Effector memory CD8-positive, alpha-beta T cell (primary cell): Measurements from ENCODE around the gene OR6C75.
"Not testable (repeated sequence)": the region's sequence is repeated elsewhere in the genome, so short reads cannot be mapped to it uniquely, and the experiment has no call there.

Experiments used
- ATAC-seq: fragments of 150-1000 bp; cut with Tn5 transposase; replicated peaks from 2 replicates; pipeline ENCODE4 v1.10.0; 2021; ENCODE audit warnings: mild to moderate bottlenecking, moderate library complexity
- DNase-seq, 3 experiments: peaks; one replicate each; pipeline ENCODE4 v3.0.0; 2021
- H3K27ac Mint-ChIP-seq, 2 donors: one replicate each; pipeline ENCODE4 v1.8.0; 2022; ENCODE audit warnings: mild to moderate bottlenecking in 2 of 2, mixed read lengths in 2 of 2, moderate library complexity in 2 of 2
- H3K27me3 Mint-ChIP-seq, 2 donors: one replicate each; pipeline ENCODE4 v1.8.0; 2022; ENCODE audit warnings: mixed read lengths in 2 of 2
- H3K36me3 Mint-ChIP-seq: one replicate; pipeline ENCODE4 v1.8.0; 2022; ENCODE audit warnings: mild to moderate bottlenecking, moderate library complexity, mixed read lengths; ENCODE audit not compliant: insufficient read depth
- H3K4me1 Mint-ChIP-seq, 2 donors: one replicate each; pipeline ENCODE4 v1.8.0; 2022; ENCODE audit warnings: low read depth in 2 of 2, mixed read lengths in 2 of 2
- H3K4me3 Mint-ChIP-seq, 2 donors: one replicate each; pipeline ENCODE4 v1.8.0; 2022; ENCODE audit warnings: mild to moderate bottlenecking in 2 of 2, mixed read lengths in 2 of 2, moderate library complexity in 2 of 2
- H3K9me3 Mint-ChIP-seq, 2 donors: one replicate each; pipeline ENCODE4 v1.8.0; 2022; ENCODE audit warnings: mixed read lengths in 2 of 2

The OR6C75 gene

DNA sequence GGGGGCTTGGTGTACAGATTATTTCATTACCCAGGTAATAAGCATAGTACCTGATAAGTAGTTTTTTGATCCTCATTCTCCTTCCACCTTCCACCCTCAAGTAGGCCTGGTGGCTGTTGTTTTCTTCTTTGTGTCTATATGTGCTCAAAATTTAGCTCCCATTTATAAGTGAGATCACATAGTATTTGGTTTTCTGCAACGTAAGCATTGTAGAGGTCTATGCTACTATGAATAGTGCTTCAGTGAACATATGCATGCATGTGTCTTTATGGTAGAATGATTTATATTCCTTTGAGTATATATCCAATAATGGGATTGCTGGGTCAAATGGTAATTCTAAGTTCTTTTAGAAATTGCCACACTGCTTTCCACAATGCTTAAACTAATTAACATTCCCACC is 46.4 kb downstream of the OR6C75 start:
- H3K9me3 Mint-ChIP-seq, H3K4me1 Mint-ChIP-seq, H3K36me3 Mint-ChIP-seq, ATAC-seq, H3K4me3 Mint-ChIP-seq, DNase-seq, H3K27ac Mint-ChIP-seq: not testable (repeated sequence)
- H3K27me3 Mint-ChIP-seq = peaks cover 3 to 36% of the 10 kb centered on the region in 2 donors

DNA sequence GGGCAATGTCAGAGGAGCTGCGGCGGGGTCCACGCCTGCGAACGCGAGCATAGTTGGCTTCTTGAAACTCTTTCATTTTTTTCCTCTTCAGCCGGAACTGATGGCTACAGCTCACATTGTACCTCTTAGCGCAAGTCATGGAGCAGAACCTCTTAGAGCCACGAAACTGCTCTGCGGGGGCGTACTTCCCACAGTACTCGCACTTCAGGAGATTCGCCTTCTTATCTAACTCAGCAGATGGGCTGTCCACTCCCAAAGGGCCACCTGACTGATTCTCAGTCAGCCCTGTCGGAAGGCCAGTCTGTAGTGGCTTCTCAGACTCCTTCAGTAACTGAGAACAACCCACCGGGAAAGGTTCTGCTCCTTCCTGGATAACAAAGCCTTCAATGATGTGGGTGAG is 49.4 kb downstream of the OR6C75 start:
- not testable (repeated sequence) for H3K27ac Mint-ChIP-seq

DNA sequence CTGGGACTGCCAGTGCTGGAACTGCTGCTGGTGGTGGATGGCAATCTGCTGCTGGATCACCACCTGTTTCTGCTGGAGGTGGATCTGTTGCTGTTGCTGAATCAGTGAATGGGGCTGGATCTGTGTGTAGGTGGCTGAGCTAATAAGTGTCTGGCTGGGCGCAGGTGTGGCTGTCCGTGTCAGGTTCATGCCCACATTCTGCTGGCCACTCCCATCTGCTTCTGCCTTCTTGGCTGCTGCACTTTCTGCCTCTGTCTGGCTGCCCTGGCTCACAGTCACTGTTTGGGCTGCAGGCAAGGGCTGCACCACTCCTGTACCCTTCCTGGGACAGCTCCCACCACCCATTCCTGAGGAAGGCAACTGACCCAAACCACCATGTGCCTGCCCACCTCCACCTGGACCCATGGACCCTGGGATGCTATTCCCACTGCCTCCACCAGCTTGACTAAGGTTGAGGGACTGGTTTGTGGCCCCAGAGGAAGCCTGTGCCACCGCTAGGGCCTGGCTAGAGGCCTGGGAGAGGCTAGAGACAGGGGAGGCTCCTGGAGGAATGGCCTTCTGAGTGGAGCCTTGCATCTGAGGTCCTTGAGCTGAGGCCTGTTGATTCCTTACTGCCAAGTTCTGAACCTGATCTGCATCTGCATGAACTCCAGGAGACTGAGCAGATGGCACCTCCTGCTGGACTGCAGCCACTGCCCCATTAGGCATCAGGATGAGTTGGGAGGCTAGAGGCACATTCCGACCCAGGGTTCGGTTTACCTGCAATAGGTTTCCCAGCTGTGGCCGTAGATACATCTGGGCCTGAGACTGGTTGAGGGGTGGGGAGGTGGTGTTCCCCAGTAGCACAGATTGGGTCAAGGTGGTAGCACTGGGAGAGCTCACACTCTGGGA is 51.0 kb downstream of the OR6C75 start:
- ATAC-seq, DNase-seq, H3K4me3 Mint-ChIP-seq, H3K4me1 Mint-ChIP-seq, H3K27ac Mint-ChIP-seq, H3K9me3 Mint-ChIP-seq, H3K36me3 Mint-ChIP-seq: not testable (repeated sequence)
- peaks cover 41 to 67% of the 10 kb centered on the region in 2 donors for H3K27me3 Mint-ChIP-seq

More for the DNA sequence above, 49.4 kb downstream of the OR6C75 start:
- not testable (repeated sequence) for DNase-seq, H3K4me3 Mint-ChIP-seq, H3K36me3 Mint-ChIP-seq, ATAC-seq, H3K9me3 Mint-ChIP-seq, H3K4me1 Mint-ChIP-seq
- H3K27me3 Mint-ChIP-seq = peaks cover 26 to 61% of the 10 kb centered on the region in 2 donors

DNA sequence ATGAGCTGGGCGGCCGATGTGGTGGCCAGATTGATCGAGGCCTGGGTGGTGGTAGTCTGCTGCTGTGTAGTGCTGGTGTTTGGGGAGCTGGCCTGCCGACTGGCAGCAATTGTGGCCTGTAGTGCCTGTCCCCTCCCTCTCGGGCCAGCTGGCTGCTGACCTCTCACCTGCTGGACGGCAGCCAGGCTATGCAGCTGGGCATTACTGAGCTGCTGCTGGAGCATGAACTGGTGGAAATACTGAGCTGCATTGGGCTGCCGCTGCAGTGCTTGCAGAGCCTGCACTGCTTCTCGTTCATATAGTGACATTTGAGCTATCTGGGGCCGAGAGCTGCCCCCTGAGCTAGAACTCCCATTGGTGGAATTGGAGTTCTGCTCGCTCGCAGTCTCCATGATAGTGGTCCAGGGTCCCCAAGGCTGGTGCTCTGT is 51.6 kb downstream of the OR6C75 start:
- ATAC-seq, H3K36me3 Mint-ChIP-seq, DNase-seq, H3K27ac Mint-ChIP-seq, H3K9me3 Mint-ChIP-seq, H3K4me3 Mint-ChIP-seq, H3K4me1 Mint-ChIP-seq: not testable (repeated sequence)
- H3K27me3 Mint-ChIP-seq = peaks cover 48 to 67% of the 10 kb centered on the region in 2 donors

DNA sequence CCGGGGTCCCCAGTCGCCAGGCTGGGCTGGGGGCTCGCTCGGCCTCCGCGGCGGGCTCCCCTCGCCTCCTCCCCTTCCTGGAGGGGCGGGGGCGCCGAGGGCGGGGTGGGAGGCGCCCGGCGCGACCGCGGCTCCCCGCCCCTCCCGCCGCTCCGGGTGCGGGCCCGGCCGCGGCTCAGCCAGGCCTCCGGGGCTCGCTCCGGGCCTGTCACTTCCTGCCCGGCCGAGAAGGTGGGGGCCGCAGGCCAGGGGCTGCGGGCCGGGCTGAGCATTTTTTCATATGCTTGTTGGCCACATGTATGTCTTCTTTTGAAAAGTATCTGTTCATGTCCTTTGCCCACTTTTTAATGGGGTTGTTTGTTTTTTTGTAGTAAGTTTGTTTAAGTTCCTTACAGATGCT is 52.1 kb downstream of the OR6C75 start:
- peaks cover 50 to 71% of the 10 kb centered on the region in 2 donors for H3K27me3 Mint-ChIP-seq
- H3K4me3 Mint-ChIP-seq = peak overlapping the region in 1 of 2 donors; percentile 52
- H3K9me3 Mint-ChIP-seq, H3K36me3 Mint-ChIP-seq, DNase-seq, H3K27ac Mint-ChIP-seq, H3K4me1 Mint-ChIP-seq: not testable (repeated sequence)
- ATAC-seq = peak; percentile 96

DNA sequence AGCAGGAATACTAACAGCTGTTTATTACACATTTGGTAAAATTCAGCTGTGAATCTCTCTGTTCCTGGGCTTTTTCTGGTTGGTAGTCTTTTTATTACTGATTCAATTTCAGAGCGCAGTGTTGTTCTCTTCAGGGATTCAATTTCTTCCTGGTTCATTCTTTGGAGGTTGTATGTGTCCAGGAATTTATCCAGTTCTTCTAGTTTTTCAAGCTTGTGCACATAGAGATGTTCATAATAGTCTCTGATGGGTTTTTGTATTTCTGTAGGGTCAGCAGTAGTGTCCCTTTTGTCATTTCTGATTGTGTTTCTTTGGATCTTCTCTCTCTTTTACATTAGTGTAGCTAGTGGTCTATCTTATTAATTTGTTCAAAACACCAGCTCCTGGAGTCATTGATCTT is 54.2 kb downstream of the OR6C75 start:
- DNase-seq = no peak
- ATAC-seq = no peak
- Mint-ChIP-seq H3K27me3 (peaks cover 50 to 75% of the 10 kb centered on the region in 2 donors), H3K27ac (no peak overlapping the region), H3K4me1 (peaks cover 4 to 6% of the 10 kb centered on the region in 2 donors), H3K36me3 (no peaks in the 10 kb centered on the region), H3K9me3 (no peaks in the 10 kb centered on the region), H3K4me3 (no peak overlapping the region)
